Measurements from ENCODE around the gene NOL8.

NOL8 gene

GRCh38 chr9:92265154-92265553 lies 60.0 kb downstream of the NOL8 start:
- TF ChIP-seq EGR1 (IDR thresholded peaks at IDR 0.05): no peak
- no peak for TF ChIP-seq TAF1 (IDR thresholded peaks at IDR 0.05; ENCODE audit: low read depth)

DNA sequence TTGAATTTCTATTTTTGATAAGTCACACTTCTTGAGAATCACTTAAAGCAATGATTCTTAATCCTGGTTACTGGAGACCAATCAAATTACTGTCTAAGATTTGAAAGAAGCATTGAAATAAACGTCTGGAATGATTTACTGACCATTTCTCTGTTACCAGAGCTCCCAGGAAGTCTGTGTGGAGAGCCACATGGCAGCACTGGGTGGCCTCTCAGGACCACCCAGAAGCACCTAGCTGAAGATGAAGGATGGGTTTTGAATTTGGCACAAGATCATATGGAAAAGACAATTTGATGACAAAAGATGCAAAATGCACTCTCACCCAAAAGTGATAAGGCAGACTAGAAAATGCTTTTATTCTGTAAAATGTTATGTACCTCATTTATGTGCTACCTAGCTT lies 62.0 kb downstream of the NOL8 start:
- no peak for TF ChIP-seq RAD21 (IDR thresholded peaks at IDR 0.05; ENCODE audit: low read depth)
- no peak for TF ChIP-seq ZBTB7A (IDR thresholded peaks at IDR 0.05; ENCODE audit: low read depth)
- TF ChIP-seq NFIC (IDR thresholded peaks at IDR 0.05): no peak
- TF ChIP-seq YY1 (IDR thresholded peaks at IDR 0.05; ENCODE audit: low read depth): no peak
- TF ChIP-seq CREB1 (IDR thresholded peaks at IDR 0.05; ENCODE audit: low read depth): no peak
- TF ChIP-seq FOXM1 (IDR thresholded peaks at IDR 0.05; ENCODE audit: borderline replicate concordance, low read depth): no peak
- TF ChIP-seq REST (IDR thresholded peaks at IDR 0.05; ENCODE audit: low read depth): no peak
- TF ChIP-seq TEAD4 (IDR thresholded peaks at IDR 0.05): no peak
- no peak for TF ChIP-seq EGR1 (IDR thresholded peaks at IDR 0.05)
- no peak for TF ChIP-seq TCF12 (IDR thresholded peaks at IDR 0.05; ENCODE audit: low read depth)
- no peak for TF ChIP-seq MAX (IDR thresholded peaks at IDR 0.05)
- TF ChIP-seq, protein P1, sequence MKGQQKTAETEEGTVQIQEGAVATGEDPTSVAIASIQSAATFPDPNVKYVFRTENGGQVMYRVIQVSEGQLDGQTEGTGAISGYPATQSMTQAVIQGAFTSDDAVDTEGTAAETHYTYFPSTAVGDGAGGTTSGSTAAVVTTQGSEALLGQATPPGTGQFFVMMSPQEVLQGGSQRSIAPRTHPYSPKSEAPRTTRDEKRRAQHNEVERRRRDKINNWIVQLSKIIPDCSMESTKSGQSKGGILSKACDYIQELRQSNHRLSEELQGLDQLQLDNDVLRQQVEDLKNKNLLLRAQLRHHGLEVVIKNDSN (IDR thresholded peaks at IDR 0.05): no peak
- TF ChIP-seq CEBPB (IDR thresholded peaks at IDR 0.05): no peak
- no peak for TF ChIP-seq TAF1 (IDR thresholded peaks at IDR 0.05; ENCODE audit: low read depth)
- no peak for TF ChIP-seq EP300 (IDR thresholded peaks at IDR 0.05; ENCODE audit: borderline replicate concordance)

- no peak for TF ChIP-seq RAD21 (IDR thresholded peaks at IDR 0.05; ENCODE audit: low read depth)
Observed at GRCh38 chr9:92257327-92257726, 67.8 kb downstream of the NOL8 start.

GRCh38 chr9:92254381-92255337 lies 70.5 kb downstream of the NOL8 start:
- no peak for TF ChIP-seq CREB1 (IDR thresholded peaks at IDR 0.05; ENCODE audit: low read depth)
- TF ChIP-seq EGR1 (IDR thresholded peaks at IDR 0.05): no peak
- no peak for TF ChIP-seq MAX (IDR thresholded peaks at IDR 0.05)
- TF ChIP-seq FOXM1 (IDR thresholded peaks at IDR 0.05; ENCODE audit: borderline replicate concordance, low read depth): no peak
- TF ChIP-seq TEAD4 (IDR thresholded peaks at IDR 0.05): no peak
- TF ChIP-seq, protein P1 (IDR thresholded peaks at IDR 0.05): no peak
- no peak for TF ChIP-seq RAD21 (IDR thresholded peaks at IDR 0.05; ENCODE audit: low read depth)
- no peak for TF ChIP-seq ZBTB7A (IDR thresholded peaks at IDR 0.05; ENCODE audit: low read depth)
- TF ChIP-seq EP300 (IDR thresholded peaks at IDR 0.05; ENCODE audit: borderline replicate concordance): no peak
- TF ChIP-seq NFIC (IDR thresholded peaks at IDR 0.05): no peak
- TF ChIP-seq REST (IDR thresholded peaks at IDR 0.05; ENCODE audit: low read depth): no peak

DNA sequence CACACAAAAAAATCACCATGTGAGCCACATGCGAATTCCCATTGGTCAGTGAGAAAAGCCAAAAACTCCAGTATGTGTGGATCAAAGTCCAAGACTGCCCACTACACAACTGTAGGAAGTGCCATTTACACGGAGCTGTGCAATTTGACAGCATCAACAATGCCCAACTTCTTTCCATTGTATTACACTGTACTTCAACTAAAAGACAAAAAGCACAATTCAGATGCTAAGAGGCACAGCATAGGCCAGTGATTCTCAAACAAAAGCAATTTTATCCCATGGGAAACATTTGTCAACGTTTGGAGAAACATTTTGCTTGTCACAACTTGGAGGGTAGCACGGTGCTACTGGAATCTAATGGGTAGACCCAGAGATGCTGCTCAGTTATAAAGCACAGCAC lies 71.5 kb downstream of the NOL8 start:
- no peak for TF ChIP-seq TCF12 (IDR thresholded peaks at IDR 0.05; ENCODE audit: low read depth)
- no peak for TF ChIP-seq CREB1 (IDR thresholded peaks at IDR 0.05; ENCODE audit: low read depth)
- no peak for TF ChIP-seq EGR1 (IDR thresholded peaks at IDR 0.05)
- TF ChIP-seq NFIC (IDR thresholded peaks at IDR 0.05): no peak
- no peak for TF ChIP-seq ZBTB7A (IDR thresholded peaks at IDR 0.05; ENCODE audit: low read depth)
- TF ChIP-seq YY1 (IDR thresholded peaks at IDR 0.05; ENCODE audit: low read depth): no peak
- TF ChIP-seq, protein P1 (IDR thresholded peaks at IDR 0.05): no peak
- TF ChIP-seq FOXM1 (IDR thresholded peaks at IDR 0.05; ENCODE audit: borderline replicate concordance, low read depth): no peak
- no peak for TF ChIP-seq TEAD4 (IDR thresholded peaks at IDR 0.05)
- no peak for TF ChIP-seq RAD21 (IDR thresholded peaks at IDR 0.05; ENCODE audit: low read depth)

- no peak for TF ChIP-seq REST (IDR thresholded peaks at IDR 0.05; ENCODE audit: low read depth)
- no peak for TF ChIP-seq ZBTB7A (IDR thresholded peaks at IDR 0.05; ENCODE audit: low read depth)
- TF ChIP-seq CREB1 (IDR thresholded peaks at IDR 0.05; ENCODE audit: low read depth): no peak
- no peak for TF ChIP-seq EP300 (IDR thresholded peaks at IDR 0.05; ENCODE audit: borderline replicate concordance)
- TF ChIP-seq YY1 (IDR thresholded peaks at IDR 0.05; ENCODE audit: low read depth): no peak
- TF ChIP-seq MAX (IDR thresholded peaks at IDR 0.05): no peak
- TF ChIP-seq CEBPB (IDR thresholded peaks at IDR 0.05): no peak
- no peak for TF ChIP-seq RAD21 (IDR thresholded peaks at IDR 0.05; ENCODE audit: low read depth)
- TF ChIP-seq TEAD4 (IDR thresholded peaks at IDR 0.05): no peak
- TF ChIP-seq, protein P1 (IDR thresholded peaks at IDR 0.05): no peak
- TF ChIP-seq EGR1 (IDR thresholded peaks at IDR 0.05): no peak
- TF ChIP-seq NFIC (IDR thresholded peaks at IDR 0.05): no peak
- TF ChIP-seq TCF12 (IDR thresholded peaks at IDR 0.05; ENCODE audit: low read depth): no peak
Observed at GRCh38 chr9:92247981-92248380, 77.2 kb downstream of the NOL8 start.

Data from Ishikawa (cell line).